Immature natural killer cell (primary cell): ENCODE results near the gene MRC1. TPM values are rescaled to one million over a fixed set of nuclear protein-coding genes. Genes with fewer than 3 reads are reported as not detected.

Source experiments
- DNase-seq, 3 donors: peaks; one replicate each; pipeline ENCODE4 v3.0.0; 2022; ENCODE audit warnings: mixed read lengths in 1 of 3
- H3K27ac Mint-ChIP-seq, 6 donors: one replicate each; pipeline ENCODE4 v1.8.0; 2020; ENCODE audit warnings: mixed read lengths in 6 of 6, mild to moderate bottlenecking in 5 of 6, inconsistent platforms in 4 of 6, moderate library complexity in 3 of 6
- H3K27me3 Mint-ChIP-seq, 3 donors: one replicate each; pipeline ENCODE4 v1.8.0; 2020 to 2021; ENCODE audit warnings: low read depth in 3 of 3, mild to moderate bottlenecking in 3 of 3, mixed read lengths in 3 of 3, moderate library complexity in 3 of 3, inconsistent platforms in 1 of 3
- H3K36me3 Mint-ChIP-seq, 3 donors: one replicate each; pipeline ENCODE4 v1.8.0; 2020; ENCODE audit warnings: mixed read lengths in 3 of 3, inconsistent platforms in 2 of 3, mild to moderate bottlenecking in 2 of 3
- H3K4me1 Mint-ChIP-seq, 2 donors: one replicate each; pipeline ENCODE4 v1.8.0; 2020; ENCODE audit warnings: inconsistent platforms in 2 of 2, mild to moderate bottlenecking in 2 of 2, mixed read lengths in 2 of 2, moderate library complexity in 1 of 2
- H3K4me3 Mint-ChIP-seq, 5 donors: one replicate each; pipeline ENCODE4 v1.8.0; 2020; ENCODE audit warnings: mild to moderate bottlenecking in 5 of 5, mixed read lengths in 5 of 5, inconsistent platforms in 3 of 5, moderate library complexity in 3 of 5
- H3K9me3 Mint-ChIP-seq, 6 donors: one replicate each; pipeline ENCODE4 v1.8.0; 2020; ENCODE audit warnings: mild to moderate bottlenecking in 6 of 6, mixed read lengths in 6 of 6, inconsistent platforms in 4 of 6, moderate library complexity in 3 of 6
- polyA plus RNA-seq, 3 donors: library from polyadenylated mRNA; unstranded; fragments of 300-500 nt; fragmentation: Illumina TruSeq; gene quantifications; one replicate each; pipeline ENCODE4 v1.2.3, GENCODE V29; 2021

Gene MRC1
- polyA plus RNA-seq = not detected

DNA sequence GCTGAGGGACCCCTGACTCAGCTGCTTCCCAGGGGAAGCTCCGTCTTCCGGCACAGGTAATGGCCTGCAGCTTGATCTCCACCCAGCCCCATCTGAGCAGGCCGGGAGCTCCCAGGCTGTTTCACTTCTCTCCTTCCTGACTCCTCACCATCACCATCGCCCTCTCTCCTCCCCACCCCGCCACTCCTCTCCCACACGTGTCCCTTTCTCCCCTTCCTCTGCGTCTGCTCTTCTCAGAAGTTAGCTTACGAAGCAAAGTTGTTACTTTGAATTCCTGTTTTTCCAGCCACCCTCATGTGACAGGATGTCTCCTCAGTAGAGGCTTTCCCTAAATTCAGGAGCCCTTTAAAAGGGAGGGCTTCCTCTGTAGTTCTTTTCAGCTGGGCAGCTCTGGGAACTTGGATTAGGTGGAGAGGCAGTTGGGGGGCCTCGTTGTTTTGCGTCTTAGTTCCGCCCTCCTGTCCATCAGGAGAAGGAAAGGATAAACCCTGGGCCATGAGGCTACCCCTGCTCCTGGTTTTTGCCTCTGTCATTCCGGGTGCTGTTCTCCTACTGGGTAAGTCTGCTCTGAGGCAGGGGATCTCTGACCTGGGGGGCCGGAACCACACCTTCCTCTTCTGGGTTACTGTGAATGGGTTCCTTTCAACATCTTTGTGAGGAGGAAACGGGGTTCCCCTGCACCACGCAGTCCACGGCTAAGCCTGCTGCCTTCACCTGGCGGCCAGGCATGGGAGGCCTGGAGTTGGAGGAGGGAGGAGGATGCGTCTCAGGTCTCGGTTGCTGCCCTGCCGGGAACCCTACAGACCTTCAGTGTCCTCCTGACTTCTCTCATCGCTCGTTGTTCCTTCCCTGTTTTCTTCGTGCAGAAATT is at the start of gene MRC1:
MRC1 (plus strand) TSS at position 378 of the 871 bp plus-strand sequence; CDS start at position 496, 118 bp downstream.
- H3K36me3 Mint-ChIP-seq = no peaks in the 10 kb centered on the region
- DNase-seq = no peak
- H3K27me3 Mint-ChIP-seq = peaks cover 7 to 15% (median 9%) of the 10 kb centered on the region in 3 donors
- H3K27ac Mint-ChIP-seq = no peak within 1 kb of the TSS
- H3K4me1 Mint-ChIP-seq = peaks cover 0 to 11% of the 10 kb centered on the region in 2 donors
- H3K4me3 Mint-ChIP-seq = peak within 1 kb of the TSS in 2 of 5 donors; percentile 3 to 14
- H3K9me3 Mint-ChIP-seq = no peaks in the 10 kb centered on the region

DNA sequence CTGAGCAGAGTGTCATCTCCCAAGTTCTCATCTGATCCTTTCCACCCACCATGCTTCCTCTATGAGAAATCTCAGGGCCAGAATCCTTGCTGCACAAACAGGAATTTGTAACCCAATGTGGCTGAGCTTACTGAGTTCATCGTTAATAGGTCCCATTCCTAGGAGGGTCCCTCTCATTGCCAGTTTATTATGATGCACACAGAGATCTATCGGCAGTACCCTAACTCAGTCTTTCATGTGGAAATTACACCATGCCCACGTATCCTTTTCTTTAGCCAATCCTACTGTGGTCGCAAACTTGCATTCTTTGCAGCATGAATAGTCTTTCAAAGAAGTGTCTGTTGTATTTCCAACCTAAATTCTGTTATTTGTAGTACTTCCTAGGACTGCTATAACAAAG is 45.0 kb upstream of the MRC1 start:
- Mint-ChIP-seq H3K9me3 (no peaks in the 10 kb centered on the region), H3K36me3 (no peaks in the 10 kb centered on the region), H3K27ac (no peak overlapping the region), H3K4me1 (no peaks in the 10 kb centered on the region), H3K4me3 (no peak overlapping the region), H3K27me3 (peaks cover 1 to 5% (median 3%) of the 10 kb centered on the region in 3 donors)
- no peak for DNase-seq

DNA sequence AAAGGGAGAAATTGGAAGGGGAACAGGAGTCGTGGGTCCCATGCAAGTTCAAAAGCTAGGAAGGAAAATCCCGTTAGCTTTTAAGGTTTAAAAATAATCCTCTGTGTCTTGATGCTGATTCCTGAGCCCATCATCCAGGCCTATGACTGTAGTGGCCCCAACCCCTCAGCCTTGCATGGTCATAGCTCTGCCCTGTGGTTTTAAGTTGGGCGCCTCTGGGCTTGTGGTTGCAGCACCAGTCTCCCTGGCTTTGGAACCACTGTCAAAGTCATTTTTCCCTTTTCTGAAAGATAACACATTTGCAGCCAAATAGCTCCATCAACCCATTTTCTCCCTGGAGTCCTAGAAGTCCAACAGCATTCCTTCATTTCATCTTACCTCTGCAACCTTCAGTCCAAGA is 43.5 kb upstream of the MRC1 start:
- no peak for DNase-seq
- Mint-ChIP-seq H3K4me1 (no peaks in the 10 kb centered on the region), H3K27ac (no peak overlapping the region), H3K36me3 (no peaks in the 10 kb centered on the region), H3K27me3 (peaks cover 0 to 9% (median 1%) of the 10 kb centered on the region in 3 donors), H3K9me3 (no peaks in the 10 kb centered on the region), H3K4me3 (no peak overlapping the region)

DNA sequence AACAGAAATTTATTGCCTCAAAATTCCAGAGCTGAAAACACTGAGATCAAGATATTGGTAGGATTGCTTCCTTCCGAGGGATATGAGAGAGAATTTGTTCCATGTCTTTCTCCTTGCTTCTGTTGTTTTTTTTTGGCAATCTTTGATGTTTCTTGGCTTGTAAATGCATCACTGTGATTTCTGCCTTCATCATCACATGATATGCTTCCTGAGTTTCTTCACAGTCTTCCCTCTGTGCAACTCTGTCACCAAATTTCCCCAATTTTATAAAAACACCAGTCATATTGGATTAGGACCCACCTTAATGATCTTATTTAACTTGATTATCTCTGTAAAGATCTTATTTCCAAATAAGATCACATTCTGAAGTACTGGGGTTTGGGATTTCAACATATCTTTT is 42.4 kb upstream of the MRC1 start:
- H3K27ac Mint-ChIP-seq = no peak overlapping the region
- peaks cover 0 to 9% (median 1%) of the 10 kb centered on the region in 3 donors for H3K27me3 Mint-ChIP-seq
- no peaks in the 10 kb centered on the region for H3K4me1 Mint-ChIP-seq
- no peak for DNase-seq
- H3K36me3 Mint-ChIP-seq = no peaks in the 10 kb centered on the region
- H3K4me3 Mint-ChIP-seq = no peak overlapping the region
- no peaks in the 10 kb centered on the region for H3K9me3 Mint-ChIP-seq

DNA sequence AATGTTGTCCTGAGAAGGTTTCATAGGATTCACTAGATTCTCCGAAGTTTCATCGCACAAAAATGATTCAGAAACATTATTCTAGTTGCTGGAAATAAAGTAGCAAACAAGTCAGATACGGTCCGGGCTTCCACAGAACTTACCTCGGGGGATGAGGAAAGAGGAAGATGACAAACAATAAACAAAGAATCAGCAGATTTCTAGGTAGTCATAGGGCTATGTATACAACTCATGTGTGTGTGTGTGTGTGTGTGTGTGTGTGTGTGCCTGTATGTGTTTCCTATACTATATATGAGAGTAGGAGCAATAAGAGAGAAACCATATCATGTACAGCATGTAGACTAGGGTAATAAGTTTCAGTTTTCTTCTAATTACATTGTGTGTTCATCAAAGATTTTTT is 40.7 kb upstream of the MRC1 start:
- Mint-ChIP-seq H3K27me3 (peaks cover 1 to 9% (median 1%) of the 10 kb centered on the region in 3 donors), H3K4me3 (no peak overlapping the region), H3K4me1 (no peaks in the 10 kb centered on the region), H3K27ac (no peak overlapping the region), H3K36me3 (no peaks in the 10 kb centered on the region), H3K9me3 (no peaks in the 10 kb centered on the region)
- DNase-seq = no peak

DNA sequence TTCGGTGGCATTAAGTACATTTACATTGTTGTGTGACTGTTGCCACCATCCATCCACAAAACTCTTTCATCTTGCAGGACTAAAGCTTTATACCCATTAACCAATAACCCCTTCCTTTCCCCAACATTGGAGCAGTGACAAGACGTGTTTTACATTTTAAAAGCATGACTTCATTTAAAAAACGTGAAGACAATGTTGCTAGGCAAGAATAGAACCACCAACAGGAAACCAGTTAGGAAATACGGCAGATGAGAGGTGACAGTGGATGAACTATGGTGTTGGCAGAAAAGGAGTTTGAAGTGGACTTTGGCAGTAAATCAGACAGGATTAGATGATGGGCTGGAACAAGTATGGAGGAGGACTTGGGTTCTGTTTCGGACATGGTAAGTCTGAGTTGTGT is 40.2 kb upstream of the MRC1 start:
- Mint-ChIP-seq H3K27me3 (peaks cover 1 to 9% (median 1%) of the 10 kb centered on the region in 3 donors), H3K27ac (no peak overlapping the region), H3K36me3 (no peaks in the 10 kb centered on the region), H3K4me3 (no peak overlapping the region), H3K4me1 (no peaks in the 10 kb centered on the region), H3K9me3 (no peaks in the 10 kb centered on the region)
- no peak for DNase-seq

DNA sequence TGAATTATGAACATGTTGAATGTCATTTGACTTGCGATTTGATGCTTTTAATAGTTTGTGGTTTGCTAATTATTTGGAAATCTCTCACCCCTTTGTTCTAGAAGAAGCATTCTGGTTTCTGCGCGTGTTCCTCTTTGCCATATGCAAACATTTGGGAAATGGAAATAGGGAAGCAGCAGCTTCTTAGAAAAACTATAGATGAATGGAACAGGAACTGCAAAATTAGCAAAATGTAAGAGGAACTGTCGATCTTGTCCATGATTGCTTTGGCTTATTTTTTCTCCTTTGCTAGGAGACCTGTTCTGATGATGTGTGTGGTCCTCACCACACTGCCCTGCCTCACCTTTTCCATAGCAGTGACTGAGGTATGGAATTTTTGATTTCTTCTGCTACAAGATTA is 38.1 kb upstream of the MRC1 start:
- Mint-ChIP-seq H3K27me3 (peaks cover 1 to 7% (median 3%) of the 10 kb centered on the region in 3 donors), H3K27ac (no peak overlapping the region), H3K4me1 (no peaks in the 10 kb centered on the region), H3K9me3 (no peaks in the 10 kb centered on the region), H3K36me3 (no peaks in the 10 kb centered on the region), H3K4me3 (no peak overlapping the region)
- no peak for DNase-seq

DNA sequence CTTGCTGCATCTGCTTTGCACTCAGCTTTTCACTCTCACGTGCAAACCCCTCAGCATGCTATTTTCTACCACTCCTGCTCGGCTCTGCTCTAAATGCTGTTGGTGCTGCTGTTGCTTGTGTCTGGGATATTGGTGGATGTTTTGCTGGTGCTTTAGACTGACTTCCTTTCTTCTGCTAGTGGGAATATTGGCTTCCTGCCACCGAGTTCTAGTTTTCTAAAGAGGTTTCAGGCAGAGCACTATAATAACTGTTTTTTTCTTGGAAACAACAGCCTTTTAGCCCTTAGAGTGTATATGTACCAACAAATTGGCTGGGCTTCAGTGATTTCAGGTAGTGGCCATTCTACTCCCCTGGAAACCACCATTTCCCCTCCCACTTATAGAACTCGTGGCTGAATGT is 29.4 kb upstream of the MRC1 start:
- Mint-ChIP-seq H3K9me3 (no peaks in the 10 kb centered on the region), H3K36me3 (no peaks in the 10 kb centered on the region), H3K27ac (no peak overlapping the region), H3K4me1 (peaks cover 0 to 11% of the 10 kb centered on the region in 2 donors), H3K27me3 (peaks cover 2 to 4% (median 3%) of the 10 kb centered on the region in 3 donors), H3K4me3 (no peak overlapping the region)
- DNase-seq = no peak

DNA sequence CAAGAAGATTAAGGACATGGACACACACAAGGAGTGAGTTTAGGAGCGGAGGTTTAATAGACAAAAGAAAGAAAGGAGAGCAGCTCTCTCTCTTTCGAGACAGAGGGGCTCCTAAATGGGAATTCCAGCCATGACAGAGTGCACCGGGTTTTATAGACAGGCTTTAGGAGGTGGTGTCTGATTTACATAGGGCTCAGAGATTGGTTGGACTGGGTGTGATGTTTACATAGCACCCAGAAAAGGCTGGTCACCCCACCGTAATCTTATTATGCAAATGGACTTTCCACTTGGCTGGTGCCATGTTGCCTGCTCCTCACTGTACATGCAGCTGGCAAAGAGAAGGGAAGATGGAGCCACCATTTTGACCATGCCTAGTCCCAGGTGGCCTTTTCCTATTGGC is 28.4 kb upstream of the MRC1 start:
- Mint-ChIP-seq H3K4me3 (no peak overlapping the region), H3K9me3 (no peaks in the 10 kb centered on the region), H3K27me3 (peaks cover 2 to 4% (median 2%) of the 10 kb centered on the region in 3 donors), H3K4me1 (peaks cover 0 to 11% of the 10 kb centered on the region in 2 donors), H3K27ac (no peak overlapping the region), H3K36me3 (no peaks in the 10 kb centered on the region)
- no peak for DNase-seq

DNA sequence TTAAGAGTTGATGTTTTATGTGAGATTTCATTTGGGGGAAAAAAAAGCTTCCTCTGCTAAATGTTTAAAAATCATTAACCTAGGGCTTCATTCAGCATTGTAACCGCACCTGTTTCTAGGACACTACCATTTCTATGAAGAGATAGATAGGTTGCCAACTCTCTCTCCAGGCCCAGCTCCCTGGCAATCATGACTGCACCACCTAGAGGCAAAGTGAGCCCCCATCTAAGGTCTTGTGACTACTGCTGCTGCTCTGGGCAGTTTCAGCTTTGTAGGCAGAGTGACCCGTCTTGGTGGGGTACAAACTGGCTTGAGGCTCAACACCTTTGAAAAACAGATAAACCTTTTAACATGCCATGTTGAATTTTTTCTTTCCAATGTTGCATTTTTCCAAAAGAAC is 27.3 kb upstream of the MRC1 start:
- DNase-seq = no peak
- peaks cover 0 to 11% of the 10 kb centered on the region in 2 donors for H3K4me1 Mint-ChIP-seq
- H3K36me3 Mint-ChIP-seq = no peaks in the 10 kb centered on the region
- H3K4me3 Mint-ChIP-seq = no peak overlapping the region
- H3K27ac Mint-ChIP-seq = no peak overlapping the region
- H3K9me3 Mint-ChIP-seq = no peaks in the 10 kb centered on the region
- H3K27me3 Mint-ChIP-seq = peaks cover 2% of the 10 kb centered on the region in 3 donors

DNA sequence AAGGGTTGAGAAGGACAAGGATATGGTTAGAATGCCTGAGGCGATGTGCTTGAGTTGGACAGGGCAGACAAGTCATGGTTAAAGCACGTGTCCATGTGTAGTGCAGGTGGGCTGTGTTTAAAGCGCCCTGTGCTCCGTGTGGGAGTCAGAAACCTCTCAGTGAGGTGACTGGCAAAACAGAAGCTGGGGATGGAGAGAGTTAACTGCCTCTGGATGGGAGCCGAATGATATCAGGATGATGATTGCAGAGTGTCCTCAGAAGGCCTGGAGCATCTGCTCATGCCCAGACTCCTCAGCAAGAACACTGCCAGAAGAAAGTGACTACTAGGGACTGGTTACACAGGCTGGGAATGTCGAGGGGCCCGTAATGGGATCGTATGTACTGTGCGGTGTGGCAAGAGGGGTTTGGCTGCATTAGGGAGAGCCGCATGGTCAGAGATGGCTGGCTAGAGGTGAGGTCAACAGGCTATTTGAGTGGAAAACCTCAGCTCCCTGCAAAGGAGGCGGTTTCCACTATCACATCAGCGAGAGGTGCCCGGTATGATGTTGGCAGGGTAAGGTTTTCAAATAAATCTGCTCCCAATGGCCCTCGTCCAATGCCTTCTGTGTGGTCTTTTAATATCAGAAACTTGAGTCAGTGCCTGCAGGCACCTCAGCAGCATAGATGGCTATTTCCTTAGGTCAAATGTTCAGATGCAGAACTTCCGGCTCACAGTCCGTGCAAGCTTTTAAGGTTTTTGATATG is 26.1 kb upstream of the MRC1 start:
- Mint-ChIP-seq H3K4me3 (no peak overlapping the region), H3K4me1 (peaks cover 0 to 11% of the 10 kb centered on the region in 2 donors), H3K9me3 (no peaks in the 10 kb centered on the region), H3K36me3 (no peaks in the 10 kb centered on the region), H3K27ac (no peak overlapping the region), H3K27me3 (peaks cover 0 to 2% (median 2%) of the 10 kb centered on the region in 3 donors)
- DNase-seq = no peak

DNA sequence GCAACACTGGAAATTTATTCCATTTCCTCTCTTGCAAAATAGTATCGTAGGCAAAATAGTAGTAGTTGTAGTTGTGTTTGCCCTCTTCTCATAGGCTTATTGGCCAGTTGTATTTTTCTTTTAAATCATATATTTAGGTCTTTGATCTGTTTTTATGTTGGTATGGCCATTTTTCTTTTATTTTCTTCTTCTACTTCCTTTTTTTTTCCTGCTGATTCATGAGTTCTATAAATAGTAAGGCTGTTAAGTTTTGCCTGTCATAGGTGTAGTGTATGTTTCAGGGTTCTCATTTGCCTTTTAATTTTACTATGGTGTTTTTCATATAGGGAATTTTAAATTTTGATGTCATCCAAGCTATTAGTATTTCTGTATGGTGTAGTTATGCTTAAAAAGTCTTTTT is 25.4 kb upstream of the MRC1 start:
- Mint-ChIP-seq H3K4me3 (no peak overlapping the region), H3K4me1 (peaks cover 0 to 11% of the 10 kb centered on the region in 2 donors), H3K9me3 (no peaks in the 10 kb centered on the region), H3K27ac (peak overlapping the region in 1 of 6 donors; percentile 43), H3K27me3 (peaks cover 0 to 2% (median 2%) of the 10 kb centered on the region in 3 donors), H3K36me3 (no peaks in the 10 kb centered on the region)
- DNase-seq = no peak

DNA sequence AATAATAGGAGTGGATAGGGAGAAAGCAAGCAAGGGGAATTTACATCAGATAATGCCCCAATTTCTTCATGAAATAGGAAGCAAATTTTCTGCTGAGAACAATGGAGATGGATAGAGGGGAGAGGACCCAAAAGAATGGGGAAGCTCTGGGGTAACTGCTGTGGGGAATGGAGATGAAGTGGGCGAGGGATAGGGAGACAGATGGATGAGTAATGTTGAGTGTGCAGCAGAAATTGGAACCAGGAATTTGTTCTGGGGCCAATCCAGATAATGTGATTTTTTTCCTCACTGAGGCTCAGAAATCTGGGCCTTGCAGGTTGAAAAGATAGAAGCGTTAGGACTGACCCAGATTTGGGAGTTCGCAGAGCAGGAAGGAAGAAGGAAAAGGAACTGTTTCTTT is 24.5 kb upstream of the MRC1 start:
- H3K27ac Mint-ChIP-seq = no peak overlapping the region
- no peak for DNase-seq
- H3K36me3 Mint-ChIP-seq = no peaks in the 10 kb centered on the region
- H3K27me3 Mint-ChIP-seq = peaks cover under 1 to 2% (median 2%) of the 10 kb centered on the region in 3 donors
- H3K4me3 Mint-ChIP-seq = no peak overlapping the region
- H3K4me1 Mint-ChIP-seq = peaks cover 0 to 11% of the 10 kb centered on the region in 2 donors
- H3K9me3 Mint-ChIP-seq = no peaks in the 10 kb centered on the region

DNA sequence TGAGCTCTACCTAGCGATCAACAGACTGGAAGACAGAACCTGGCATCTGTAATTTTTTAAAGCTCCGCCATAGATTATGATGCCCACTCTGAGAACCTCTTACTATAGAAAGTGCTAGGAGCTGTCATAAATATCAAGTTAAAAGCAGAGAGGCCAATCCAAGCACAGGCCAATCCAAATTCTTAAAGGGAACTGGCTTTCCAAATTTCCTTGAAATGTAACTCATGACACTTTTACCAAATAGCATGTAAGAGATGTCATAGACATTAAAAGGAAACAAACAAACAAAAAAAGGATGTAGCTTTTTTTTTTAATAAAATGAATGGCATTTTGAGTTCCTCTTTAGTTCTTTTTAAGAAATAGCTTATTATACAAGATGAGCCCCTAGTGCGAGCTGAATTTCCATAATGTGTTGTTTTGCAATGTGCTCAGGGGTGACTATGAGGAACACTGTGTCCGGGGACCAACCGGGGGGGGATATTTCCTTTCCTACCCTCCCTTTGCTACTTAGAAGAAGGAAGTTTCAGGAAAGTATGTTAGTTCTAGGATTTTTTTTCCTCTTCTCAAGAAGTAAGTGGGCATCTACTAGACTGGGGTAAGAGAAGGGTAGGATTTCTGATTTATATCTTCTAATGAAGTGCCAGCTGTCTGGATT is 23.7 kb upstream of the MRC1 start:
- H3K4me1 Mint-ChIP-seq = peaks cover 0 to 11% of the 10 kb centered on the region in 2 donors
- peaks cover 0 to 2% (median 2%) of the 10 kb centered on the region in 3 donors for H3K27me3 Mint-ChIP-seq
- no peak overlapping the region for H3K27ac Mint-ChIP-seq
- H3K36me3 Mint-ChIP-seq = no peaks in the 10 kb centered on the region
- no peak for DNase-seq
- no peak overlapping the region for H3K4me3 Mint-ChIP-seq
- no peaks in the 10 kb centered on the region for H3K9me3 Mint-ChIP-seq
